K562 (cell line): ENCODE data around the gene PSAP. TPM values are rescaled to one million over a fixed set of nuclear protein-coding genes. Genes with fewer than 3 reads are reported as not detected.

Experiments
- CHCHD3 ChIP-seq: fragments of 250-450 bp; sonication (Bioruptor Pico); IDR thresholded peaks from 2 replicates; pipeline ENCODE4 v2.1.2; 2022; ENCODE audit warnings: mild to moderate bottlenecking
- FOXK1 ChIP-seq: sonication (generic); formaldehyde crosslinking; IDR thresholded peaks from 2 replicates; pipeline ENCODE4 v1.8.0; 2022; ENCODE audit warnings: missing genetic modification reagents, mild to moderate bottlenecking, borderline replicate concordance
- MAFK ChIP-seq: IDR thresholded peaks from 2 replicates; pipeline ENCODE4 v1.6.1; 2011; ENCODE audit warnings: low read length, improper control_type of control experiment
- PHF21A ChIP-seq: fragments of 450-650 bp; IDR thresholded peaks from 2 replicates; pipeline ENCODE4 v1.6.1; 2017; ENCODE audit warnings: low read depth, borderline replicate concordance
- POLR2AphosphoS2 ChIP-seq: IDR thresholded peaks from 2 replicates; pipeline ENCODE4 v1.6.1; 2012; ENCODE audit warnings: low read length, improper control_type of control experiment
- POU5F1 ChIP-seq: fragments of 150-350 bp; IDR thresholded peaks from 2 replicates; pipeline ENCODE4 v1.6.1; 2014; ENCODE audit warnings: borderline replicate concordance, low read length, low read depth, mild to moderate bottlenecking; ENCODE audit not compliant: partially characterized antibody
- PPARD ChIP-seq: fragments of 250-450 bp; sonication (Bioruptor Pico); IDR thresholded peaks from 2 replicates; pipeline ENCODE4 v1.8.0; 2022; ENCODE audit warnings: inconsistent platforms, mild to moderate bottlenecking, moderate library complexity
- PRMT5 ChIP-seq: sonication (generic); formaldehyde crosslinking; IDR thresholded peaks from 2 replicates; pipeline ENCODE4 v1.5.0; 2020; ENCODE audit warnings: missing genetic modification reagents
- RFX5 ChIP-seq: IDR thresholded peaks from 2 replicates; pipeline ENCODE4 v1.6.1; 2011; ENCODE audit warnings: low read depth, mild to moderate bottlenecking, improper control_type of control experiment, low read length
- SP2 ChIP-seq: IDR thresholded peaks from 2 replicates; pipeline ENCODE4 v1.6.1; 2011; ENCODE audit warnings: mild to moderate bottlenecking, low read depth, low read length, moderate library complexity; ENCODE audit not compliant: poor library complexity, severe bottlenecking; ENCODE audit errors: extremely low read depth
- SRSF7 ChIP-seq: fragments of 200-400 bp; formaldehyde crosslinking; optimal IDR thresholded peaks from 2 replicates; pipeline ENCODE3; 2017; ENCODE audit warnings: mild to moderate bottlenecking, low read depth, low read length
- TRIM28 ChIP-seq: fragments of 450-650 bp; IDR thresholded peaks from 2 replicates; pipeline ENCODE4 v1.6.1; 2017
- TSC22D4 ChIP-seq: fragments of 450-650 bp; IDR thresholded peaks from 2 replicates; pipeline ENCODE4 v1.6.1; 2016; ENCODE audit warnings: missing genetic modification characterization, missing biosample characterization, control low read depth
- ZC3H11A ChIP-seq: IDR thresholded peaks from 2 replicates; pipeline ENCODE4 v1.6.1; 2012; ENCODE audit warnings: low read depth, low read length, improper control_type of control experiment
- ZNF436 ChIP-seq: fragments of 250-450, 450-650 bp; sonication (Bioruptor Pico); formaldehyde crosslinking; IDR thresholded peaks from 2 replicates; pipeline ENCODE4 v1.7.0; 2020; ENCODE audit warnings: mild to moderate bottlenecking
- ZNF780A ChIP-seq: fragments of 250-450 bp; sonication (Bioruptor Pico); IDR thresholded peaks from 2 replicates; pipeline ENCODE4 v1.5.0; 2021; ENCODE audit warnings: mild to moderate bottlenecking
- polyA plus RNA-seq, 8 experiments: library from polyadenylated mRNA; depleted of rRNA in 4 of 8; stranded (reverse) in 5 of 8; unstranded in 3 of 8; fragments of >200 nt; fragmentation: Nextera tagmentation in 2 of 8; fragmentation: Illumina TruSeq in 1 of 8; extraction: Ambion mirVana in 2 of 8; extraction: Trizol in 1 of 8; gene quantifications; 2 replicates each; pipeline versions ENCODE4 v1.2.1 to v1.2.3, GENCODE V29; 2011 to 2014; ENCODE audit warnings: inconsistent platforms in 1 of 8, missing spikeins in 1 of 8
- total RNA-seq, 7 experiments: library from RNA; depleted of rRNA in 6 of 7; stranded (reverse); fragments of >200 nt in 6 of 7; fragmentation: Illumina TruSeq in 2 of 7; extraction: Trizol in 2 of 7; gene quantifications; 2 replicates each; pipeline versions ENCODE4 v1.2.1 to v1.2.3, GENCODE V29; 2011 to 2021; ENCODE audit warnings: low replicate concordance in 1 of 7
- TF ChIP-seq, protein P1 (sequence below): IDR thresholded peaks from 3 replicates; pipeline ENCODE4 v1.6.1; 2011; ENCODE audit warnings: borderline replicate concordance, mild to moderate bottlenecking, moderate library complexity; ENCODE audit not compliant: insufficient read length; ENCODE audit errors: extremely low read depth
- TF ChIP-seq, protein P2 (sequence below): fragments of 250-450 bp; sonication (Bioruptor Pico); IDR thresholded peaks from 2 replicates; pipeline ENCODE4 v1.8.0; 2022; ENCODE audit warnings: moderate library complexity, mild to moderate bottlenecking, inconsistent platforms
- TF ChIP-seq, protein P3 (sequence below): fragments of 450-650 bp; IDR thresholded peaks from 2 replicates; pipeline ENCODE4 v1.6.1; 2016; ENCODE audit warnings: borderline replicate concordance
- TF ChIP-seq, protein P4 (sequence below): fragments of 250-450 bp; sonication (Bioruptor Pico); IDR thresholded peaks from 2 replicates; pipeline ENCODE4 v1.8.0; 2021; ENCODE audit warnings: moderate library complexity, mild to moderate bottlenecking, inconsistent platforms

PSAP gene
- total and polyA plus RNA-seq, 9 of the 15 experiments (the other 6 are each of a cell fraction or from before 2014, with no cell fraction given), result 245 to 700 (median 429) TPM

DNA sequence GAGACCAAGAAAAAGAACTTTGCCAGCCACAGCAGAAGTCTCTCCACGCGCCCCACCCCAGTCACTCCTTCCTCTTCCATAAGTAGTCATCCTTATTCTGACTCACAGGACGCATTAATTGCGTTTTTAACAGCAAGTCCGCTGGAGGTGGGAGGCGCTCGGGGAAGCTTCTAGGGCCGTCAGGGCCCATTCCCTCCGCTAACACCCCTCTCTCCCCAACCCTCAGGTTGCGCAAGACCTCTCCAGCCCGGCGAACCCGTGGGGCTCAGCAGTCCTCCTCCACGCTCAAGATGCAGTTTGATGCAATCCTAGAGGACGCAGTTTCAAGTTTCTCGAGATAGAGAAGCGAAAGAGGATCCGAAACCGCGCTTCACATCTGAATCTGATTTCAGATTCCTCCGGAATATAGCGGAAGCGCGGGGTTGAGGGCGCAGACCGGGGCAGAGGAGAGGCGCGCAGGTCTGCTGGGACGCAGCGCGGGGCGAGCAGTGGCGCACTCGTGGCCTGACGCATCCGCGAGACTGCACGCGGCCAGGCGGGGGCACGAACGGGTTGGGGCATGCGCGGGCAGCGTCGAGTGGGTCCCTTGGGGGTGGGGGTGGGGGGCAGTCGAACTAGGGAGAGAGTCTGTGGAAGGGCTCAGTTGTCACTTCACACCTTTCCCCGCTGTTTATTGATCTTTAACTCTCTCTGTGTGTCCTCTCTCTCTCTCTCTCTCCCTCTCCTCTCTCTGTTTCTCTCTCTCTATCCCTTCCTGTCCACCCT, 37.8 kb upstream of the PSAP start (continued):
- TF ChIP-seq, protein P1, sequence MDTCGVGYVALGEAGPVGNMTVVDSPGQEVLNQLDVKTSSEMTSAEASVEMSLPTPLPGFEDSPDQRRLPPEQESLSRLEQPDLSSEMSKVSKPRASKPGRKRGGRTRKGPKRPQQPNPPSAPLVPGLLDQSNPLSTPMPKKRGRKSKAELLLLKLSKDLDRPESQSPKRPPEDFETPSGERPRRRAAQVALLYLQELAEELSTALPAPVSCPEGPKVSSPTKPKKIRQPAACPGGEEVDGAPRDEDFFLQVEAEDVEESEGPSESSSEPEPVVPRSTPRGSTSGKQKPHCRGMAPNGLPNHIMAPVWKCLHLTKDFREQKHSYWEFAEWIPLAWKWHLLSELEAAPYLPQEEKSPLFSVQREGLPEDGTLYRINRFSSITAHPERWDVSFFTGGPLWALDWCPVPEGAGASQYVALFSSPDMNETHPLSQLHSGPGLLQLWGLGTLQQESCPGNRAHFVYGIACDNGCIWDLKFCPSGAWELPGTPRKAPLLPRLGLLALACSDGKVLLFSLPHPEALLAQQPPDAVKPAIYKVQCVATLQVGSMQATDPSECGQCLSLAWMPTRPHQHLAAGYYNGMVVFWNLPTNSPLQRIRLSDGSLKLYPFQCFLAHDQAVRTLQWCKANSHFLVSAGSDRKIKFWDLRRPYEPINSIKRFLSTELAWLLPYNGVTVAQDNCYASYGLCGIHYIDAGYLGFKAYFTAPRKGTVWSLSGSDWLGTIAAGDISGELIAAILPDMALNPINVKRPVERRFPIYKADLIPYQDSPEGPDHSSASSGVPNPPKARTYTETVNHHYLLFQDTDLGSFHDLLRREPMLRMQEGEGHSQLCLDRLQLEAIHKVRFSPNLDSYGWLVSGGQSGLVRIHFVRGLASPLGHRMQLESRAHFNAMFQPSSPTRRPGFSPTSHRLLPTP, result no peak
- TF ChIP-seq, protein P2, sequence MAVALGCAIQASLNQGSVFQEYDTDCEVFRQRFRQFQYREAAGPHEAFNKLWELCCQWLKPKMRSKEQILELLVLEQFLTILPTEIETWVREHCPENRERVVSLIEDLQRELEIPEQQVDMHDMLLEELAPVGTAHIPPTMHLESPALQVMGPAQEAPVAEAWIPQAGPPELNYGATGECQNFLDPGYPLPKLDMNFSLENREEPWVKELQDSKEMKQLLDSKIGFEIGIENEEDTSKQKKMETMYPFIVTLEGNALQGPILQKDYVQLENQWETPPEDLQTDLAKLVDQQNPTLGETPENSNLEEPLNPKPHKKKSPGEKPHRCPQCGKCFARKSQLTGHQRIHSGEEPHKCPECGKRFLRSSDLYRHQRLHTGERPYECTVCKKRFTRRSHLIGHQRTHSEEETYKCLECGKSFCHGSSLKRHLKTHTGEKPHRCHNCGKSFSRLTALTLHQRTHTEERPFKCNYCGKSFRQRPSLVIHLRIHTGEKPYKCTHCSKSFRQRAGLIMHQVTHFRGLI (CRISPR knock-in tag), result no peak
- TF ChIP-seq CHCHD3 (CRISPR knock-in tag) (no peak), TRIM28 (no peak), PPARD (CRISPR knock-in tag) (no peak), MAFK (no peak), POLR2AphosphoS2 (no peak), TSC22D4 (tag) (no peak), PRMT5 (peak; percentile 62; the same call in 1 of the 2 replicates), POU5F1 (no peak), FOXK1 (CRISPR knock-in tag) (0 out of 2 replicates have a peak, but pooled peaks have one; percentile 37), RFX5 (no peak), ZNF436 (CRISPR knock-in tag) (no peak), ZNF780A (CRISPR knock-in tag) (no peak), PHF21A (peak; percentile 68; the same call in 1 of the 2 replicates), SP2 (no peak), SRSF7 (no peak), ZC3H11A (no peak)
- TF ChIP-seq, protein P3, sequence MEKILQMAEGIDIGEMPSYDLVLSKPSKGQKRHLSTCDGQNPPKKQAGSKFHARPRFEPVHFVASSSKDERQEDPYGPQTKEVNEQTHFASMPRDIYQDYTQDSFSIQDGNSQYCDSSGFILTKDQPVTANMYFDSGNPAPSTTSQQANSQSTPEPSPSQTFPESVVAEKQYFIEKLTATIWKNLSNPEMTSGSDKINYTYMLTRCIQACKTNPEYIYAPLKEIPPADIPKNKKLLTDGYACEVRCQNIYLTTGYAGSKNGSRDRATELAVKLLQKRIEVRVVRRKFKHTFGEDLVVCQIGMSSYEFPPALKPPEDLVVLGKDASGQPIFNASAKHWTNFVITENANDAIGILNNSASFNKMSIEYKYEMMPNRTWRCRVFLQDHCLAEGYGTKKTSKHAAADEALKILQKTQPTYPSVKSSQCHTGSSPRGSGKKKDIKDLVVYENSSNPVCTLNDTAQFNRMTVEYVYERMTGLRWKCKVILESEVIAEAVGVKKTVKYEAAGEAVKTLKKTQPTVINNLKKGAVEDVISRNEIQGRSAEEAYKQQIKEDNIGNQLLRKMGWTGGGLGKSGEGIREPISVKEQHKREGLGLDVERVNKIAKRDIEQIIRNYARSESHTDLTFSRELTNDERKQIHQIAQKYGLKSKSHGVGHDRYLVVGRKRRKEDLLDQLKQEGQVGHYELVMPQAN, result no peak
- TF ChIP-seq, protein P4, sequence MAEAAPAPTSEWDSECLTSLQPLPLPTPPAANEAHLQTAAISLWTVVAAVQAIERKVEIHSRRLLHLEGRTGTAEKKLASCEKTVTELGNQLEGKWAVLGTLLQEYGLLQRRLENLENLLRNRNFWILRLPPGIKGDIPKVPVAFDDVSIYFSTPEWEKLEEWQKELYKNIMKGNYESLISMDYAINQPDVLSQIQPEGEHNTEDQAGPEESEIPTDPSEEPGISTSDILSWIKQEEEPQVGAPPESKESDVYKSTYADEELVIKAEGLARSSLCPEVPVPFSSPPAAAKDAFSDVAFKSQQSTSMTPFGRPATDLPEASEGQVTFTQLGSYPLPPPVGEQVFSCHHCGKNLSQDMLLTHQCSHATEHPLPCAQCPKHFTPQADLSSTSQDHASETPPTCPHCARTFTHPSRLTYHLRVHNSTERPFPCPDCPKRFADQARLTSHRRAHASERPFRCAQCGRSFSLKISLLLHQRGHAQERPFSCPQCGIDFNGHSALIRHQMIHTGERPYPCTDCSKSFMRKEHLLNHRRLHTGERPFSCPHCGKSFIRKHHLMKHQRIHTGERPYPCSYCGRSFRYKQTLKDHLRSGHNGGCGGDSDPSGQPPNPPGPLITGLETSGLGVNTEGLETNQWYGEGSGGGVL (CRISPR knock-in tag), result no peak
